ENCODE measurements around the gene OLFM2. TPM values are rescaled to one million over a fixed set of nuclear protein-coding genes. Genes with fewer than 3 reads are reported as not detected.

OLFM2 gene
- total RNA-seq, 1 donor from 2014 or later, result 33.1 TPM

GRCh38 chr19:9818734-9819595 lies 117.3 kb downstream of the OLFM2 start, which contains the start of gene FBXL12:
Gene FBXL12, minus strand, starts transcription at chr19:9819079. Its CDS starts 266 bp downstream, at chr19:9818813.
- Mint-ChIP-seq H3K9me3 (no peaks in the 10 kb centered on the region), H3K4me3 (peak within 1 kb of the TSS; percentile 93), H3K27me3 (no peaks in the 10 kb centered on the region), H3K4me1 (ENCODE audit: unreplicated experiment) (peaks cover 25% of the 10 kb centered on the region), H3K27ac (peak within 1 kb of the TSS; percentile 98), H3K36me3 (peaks cover 12% of the 10 kb centered on the region)
- peak; percentile 100 for DNase-seq (ENCODE audit: extremely low spot score, unreplicated experiment)
- TF ChIP-seq, protein P1, sequence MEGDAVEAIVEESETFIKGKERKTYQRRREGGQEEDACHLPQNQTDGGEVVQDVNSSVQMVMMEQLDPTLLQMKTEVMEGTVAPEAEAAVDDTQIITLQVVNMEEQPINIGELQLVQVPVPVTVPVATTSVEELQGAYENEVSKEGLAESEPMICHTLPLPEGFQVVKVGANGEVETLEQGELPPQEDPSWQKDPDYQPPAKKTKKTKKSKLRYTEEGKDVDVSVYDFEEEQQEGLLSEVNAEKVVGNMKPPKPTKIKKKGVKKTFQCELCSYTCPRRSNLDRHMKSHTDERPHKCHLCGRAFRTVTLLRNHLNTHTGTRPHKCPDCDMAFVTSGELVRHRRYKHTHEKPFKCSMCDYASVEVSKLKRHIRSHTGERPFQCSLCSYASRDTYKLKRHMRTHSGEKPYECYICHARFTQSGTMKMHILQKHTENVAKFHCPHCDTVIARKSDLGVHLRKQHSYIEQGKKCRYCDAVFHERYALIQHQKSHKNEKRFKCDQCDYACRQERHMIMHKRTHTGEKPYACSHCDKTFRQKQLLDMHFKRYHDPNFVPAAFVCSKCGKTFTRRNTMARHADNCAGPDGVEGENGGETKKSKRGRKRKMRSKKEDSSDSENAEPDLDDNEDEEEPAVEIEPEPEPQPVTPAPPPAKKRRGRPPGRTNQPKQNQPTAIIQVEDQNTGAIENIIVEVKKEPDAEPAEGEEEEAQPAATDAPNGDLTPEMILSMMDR (conservative IDR thresholded peaks at IDR 0.05), result no peak

- TF ChIP-seq, protein P1 (conservative IDR thresholded peaks at IDR 0.05), result no peak
Observed at GRCh38 chr19:9818175-9818733, 118.1 kb downstream of the OLFM2 start.

GRCh38 chr19:9811139-9811538 lies 125.2 kb downstream of the OLFM2 start:
- Mint-ChIP-seq H3K4me3 (no peak overlapping the region), H3K36me3 (peaks cover 8% of the 10 kb centered on the region), H3K27me3 (no peaks in the 10 kb centered on the region), H3K9me3 (no peaks in the 10 kb centered on the region), H3K27ac (no peak overlapping the region), H3K4me1 (ENCODE audit: unreplicated experiment) (no peaks in the 10 kb centered on the region)
- DNase-seq (ENCODE audit: extremely low spot score, unreplicated experiment), result no peak
- TF ChIP-seq, protein P1 (conservative IDR thresholded peaks at IDR 0.05), result no peak

More at GRCh38 chr19:9818175-9818733, 118.1 kb downstream of the OLFM2 start:
- Mint-ChIP-seq H3K4me1 (ENCODE audit: unreplicated experiment) (peaks cover 25% of the 10 kb centered on the region), H3K4me3 (peak overlapping the region; percentile 93), H3K36me3 (peaks cover 15% of the 10 kb centered on the region), H3K9me3 (no peaks in the 10 kb centered on the region), H3K27ac (peak overlapping the region; percentile 98), H3K27me3 (no peaks in the 10 kb centered on the region)
- peak; percentile 72 for DNase-seq (ENCODE audit: extremely low spot score, unreplicated experiment)

GRCh38 chr19:9808855-9809824 lies 127.2 kb downstream of the OLFM2 start:
- H3K9me3 Mint-ChIP-seq, result no peaks in the 10 kb centered on the region
- H3K4me3 Mint-ChIP-seq, result no peak overlapping the region
- H3K27me3 Mint-ChIP-seq, result no peaks in the 10 kb centered on the region

DNA sequence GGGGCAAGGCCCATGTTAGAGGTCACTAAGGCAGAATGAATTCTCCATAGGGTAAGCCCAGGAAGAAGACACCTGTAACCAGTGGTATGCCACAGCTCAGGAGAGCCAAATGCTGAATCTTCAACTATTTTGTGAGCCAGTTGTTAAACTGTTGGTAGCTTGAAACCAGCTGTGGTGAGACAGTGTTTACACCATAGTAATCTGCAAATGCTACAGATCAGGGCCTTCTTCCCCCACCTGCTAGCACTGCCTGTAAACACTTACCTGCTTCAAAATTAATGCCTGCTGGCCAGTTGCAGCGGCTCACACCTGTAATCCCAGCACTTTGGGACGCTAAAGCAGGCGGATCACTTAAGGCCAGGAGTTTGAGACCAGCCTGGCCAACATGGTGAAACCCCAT lies 129.5 kb downstream of the OLFM2 start:
- no peak for DNase-seq (ENCODE audit: extremely low spot score, unreplicated experiment)
- Mint-ChIP-seq H3K27ac (no peak overlapping the region), H3K4me3 (no peak overlapping the region), H3K27me3 (no peaks in the 10 kb centered on the region), H3K4me1 (ENCODE audit: unreplicated experiment) (no peaks in the 10 kb centered on the region), H3K36me3 (peaks cover 8% of the 10 kb centered on the region), H3K9me3 (no peaks in the 10 kb centered on the region)
- TF ChIP-seq, protein P1 (conservative IDR thresholded peaks at IDR 0.05), result no peak

More at GRCh38 chr19:9808855-9809824, 127.2 kb downstream of the OLFM2 start:
- Mint-ChIP-seq H3K27ac (no peak overlapping the region), H3K4me1 (ENCODE audit: unreplicated experiment) (no peaks in the 10 kb centered on the region), H3K36me3 (peaks cover 7% of the 10 kb centered on the region)
- TF ChIP-seq, protein P1 (conservative IDR thresholded peaks at IDR 0.05), result no peak
- DNase-seq (ENCODE audit: extremely low spot score, unreplicated experiment), result no peak

Data from type B pancreatic cell (in vitro differentiated cells).